GM12873 (cell line): ENCODE results near the gene GBA3.

Source experiments
- CTCF ChIP-seq: IDR thresholded peaks from 2 replicates; pipeline ENCODE4 v1.5.1; 2012; ENCODE audit warnings: low read depth, mild to moderate bottlenecking, moderate library complexity, low read length, control low read depth; ENCODE audit not compliant: insufficient read depth; ENCODE audit errors: missing control alignments

The GBA3 gene

GRCh38 chr4:22689428-22689827 is 3.3 kb upstream of the GBA3 start:
- TF ChIP-seq CTCF: no peak

- TF ChIP-seq CTCF: no peak
Measured at GRCh38 chr4:22695029-22695428, 2.3 kb downstream of the GBA3 start.

GRCh38 chr4:22695917-22696316 is 3.2 kb downstream of the GBA3 start:
- TF ChIP-seq CTCF: no peak

GRCh38 chr4:22703912-22704311 is 11.2 kb downstream of the GBA3 start:
- TF ChIP-seq CTCF: no peak

GRCh38 chr4:22707390-22707789 is 14.7 kb downstream of the GBA3 start:
- TF ChIP-seq CTCF: no peak

GRCh38 chr4:22708961-22709360 is 16.2 kb downstream of the GBA3 start:
- no peak for TF ChIP-seq CTCF

GRCh38 chr4:22712105-22712504 is 19.4 kb downstream of the GBA3 start:
- no peak for TF ChIP-seq CTCF
